DOHH2 (cell line): Measurements from ENCODE around the gene TRIM47.

Experiments used
- CTCF ChIP-seq: fragments of 200-600 bp; sonication (generic); IDR thresholded peaks from one replicate; pipeline ENCODE4 v1.5.1; 2014; ENCODE audit warnings: antibody characterized with exemption, mild to moderate bottlenecking, low read depth, low read length; ENCODE audit not compliant: poor library complexity, severe bottlenecking
- EZH2phosphoT487 ChIP-seq: fragments of 200-600 bp; sonication (generic); IDR thresholded peaks from 2 replicates; pipeline ENCODE4 v1.6.1; 2017; ENCODE audit warnings: borderline replicate concordance, mild to moderate bottlenecking, antibody characterized with exemption, low read length, moderate library complexity, mixed read lengths

- no peak for TF ChIP-seq CTCF
- no peak for TF ChIP-seq EZH2phosphoT487
Measured at GRCh38 chr17:75840799-75841164, 37.6 kb downstream of the TRIM47 start.
